Stimulated activated CD4-positive, alpha-beta T cell treated with anti-CD3 and anti-CD28 coated beads, TNF-alpha, amount 100 ng/mL, for 1 hour (primary cell): ENCODE data around the gene UPK2.

Source experiments
- DNase-seq, 3 donors: peaks; one replicate each; pipeline ENCODE4 v3.0.0-alpha.2; 2020; ENCODE audit warnings: low read depth in 3 of 3, low spot score in 1 of 3

Gene UPK2

DNA sequence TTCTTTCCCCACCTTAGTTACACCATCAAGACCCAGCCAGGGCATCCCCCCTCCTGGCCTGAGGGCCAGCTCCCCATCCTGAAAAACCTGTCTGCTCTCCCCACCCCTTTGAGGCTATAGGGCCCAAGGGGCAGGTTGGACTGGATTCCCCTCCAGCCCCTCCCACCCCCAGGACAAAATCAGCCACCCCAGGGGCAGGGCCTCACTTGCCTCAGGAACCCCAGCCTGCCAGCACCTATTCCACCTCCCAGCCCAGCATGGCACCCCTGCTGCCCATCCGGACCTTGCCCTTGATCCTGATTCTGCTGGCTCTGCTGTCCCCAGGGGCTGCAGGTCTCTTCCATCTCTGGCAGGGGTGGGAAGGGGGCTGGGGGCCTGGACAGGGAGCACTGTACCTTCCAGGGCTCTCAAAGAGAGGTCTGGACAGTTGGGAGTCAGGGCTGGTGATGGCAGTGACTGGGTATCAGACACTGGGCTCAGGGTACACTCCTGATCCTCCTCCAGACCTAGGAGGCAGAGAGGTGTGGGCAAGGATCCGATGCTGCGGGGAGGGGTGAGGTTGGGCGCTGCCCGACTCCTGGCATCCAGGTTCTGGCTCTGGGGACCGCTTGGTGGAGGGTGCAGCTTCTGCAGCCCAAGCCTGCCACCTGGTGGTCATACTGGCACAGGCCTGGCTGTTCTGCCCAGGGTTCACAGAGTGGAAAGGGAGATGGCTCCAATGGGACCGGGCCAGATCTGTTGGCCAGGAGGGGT, at the start of gene UPK2:
TSS of gene UPK2 (plus strand) at position 205 of the 753 bp plus-strand sequence. CDS start at position 258, 53 bp downstream.
- DNase-seq: peak; percentile 64 to 85 (median 80)

DNA sequence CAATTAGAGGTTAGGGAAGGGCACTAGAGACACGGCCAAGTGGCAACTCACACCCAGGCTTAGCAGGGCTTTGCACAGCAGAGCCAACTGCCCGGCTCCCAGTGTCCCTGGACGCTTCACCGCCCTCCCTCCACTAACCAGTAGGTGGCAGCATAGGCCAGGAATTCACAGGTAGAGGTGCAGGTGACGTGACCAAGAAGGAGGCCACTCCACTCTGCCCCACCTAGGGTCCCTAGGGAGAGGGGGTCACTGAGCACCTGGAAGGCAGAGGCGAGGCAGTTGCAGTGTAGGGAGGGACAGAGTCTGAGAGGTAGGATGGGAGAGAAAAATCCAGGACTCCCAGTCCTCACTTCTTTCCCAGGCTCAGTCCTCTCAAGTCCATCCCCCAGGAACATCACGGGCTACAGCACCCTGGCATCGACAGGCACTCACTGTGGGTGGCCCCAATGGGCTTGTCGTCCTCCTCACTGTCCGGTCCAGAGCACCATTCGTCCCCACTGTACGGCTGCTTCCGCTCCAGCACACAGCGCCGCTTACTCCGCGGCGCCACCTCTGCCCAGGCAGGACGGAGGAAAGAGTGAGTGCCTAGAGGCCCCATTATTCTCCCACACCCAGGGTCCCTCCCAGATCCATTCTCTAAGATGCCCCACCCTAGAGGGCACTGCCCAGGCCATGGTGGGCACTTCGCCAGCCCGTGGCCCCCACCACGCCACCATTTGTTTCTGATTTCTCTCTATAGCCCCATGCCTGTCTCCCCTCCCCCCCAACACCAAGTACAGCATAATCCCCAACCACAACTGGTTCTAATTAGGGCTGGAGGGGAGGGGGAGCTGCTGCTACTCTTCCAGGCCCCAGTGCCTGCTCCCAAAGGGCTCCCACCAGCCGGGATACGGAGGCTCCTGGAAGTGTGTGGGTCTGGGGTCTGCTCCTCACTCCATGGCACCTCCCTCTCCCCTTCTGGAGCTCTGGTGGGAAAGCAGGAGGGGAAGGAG, 48.8 kb upstream of the UPK2 start:
- DNase-seq: peak in 2 of 3 donors; percentile 79 to 81

DNA sequence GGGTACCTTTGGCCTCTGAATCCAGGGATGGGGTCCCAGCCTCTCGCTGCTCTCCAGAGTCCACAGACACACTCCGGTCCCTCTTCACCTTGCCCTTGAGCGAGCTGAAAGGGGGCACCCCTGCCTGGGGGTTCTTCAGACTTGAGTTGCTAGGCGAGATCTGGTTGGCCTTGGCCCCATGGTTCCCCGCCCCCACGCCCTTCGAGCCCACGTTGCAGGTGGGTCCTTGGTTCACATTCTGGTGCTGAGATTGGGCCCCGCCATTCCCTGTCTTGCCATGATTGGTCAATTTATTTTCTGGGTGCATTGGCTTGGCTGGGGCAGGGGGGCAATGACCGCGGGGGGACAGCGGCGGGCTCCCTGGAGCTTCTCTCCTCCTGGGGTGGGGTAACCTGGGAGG, 47.8 kb upstream of the UPK2 start:
- no peak for DNase-seq

DNA sequence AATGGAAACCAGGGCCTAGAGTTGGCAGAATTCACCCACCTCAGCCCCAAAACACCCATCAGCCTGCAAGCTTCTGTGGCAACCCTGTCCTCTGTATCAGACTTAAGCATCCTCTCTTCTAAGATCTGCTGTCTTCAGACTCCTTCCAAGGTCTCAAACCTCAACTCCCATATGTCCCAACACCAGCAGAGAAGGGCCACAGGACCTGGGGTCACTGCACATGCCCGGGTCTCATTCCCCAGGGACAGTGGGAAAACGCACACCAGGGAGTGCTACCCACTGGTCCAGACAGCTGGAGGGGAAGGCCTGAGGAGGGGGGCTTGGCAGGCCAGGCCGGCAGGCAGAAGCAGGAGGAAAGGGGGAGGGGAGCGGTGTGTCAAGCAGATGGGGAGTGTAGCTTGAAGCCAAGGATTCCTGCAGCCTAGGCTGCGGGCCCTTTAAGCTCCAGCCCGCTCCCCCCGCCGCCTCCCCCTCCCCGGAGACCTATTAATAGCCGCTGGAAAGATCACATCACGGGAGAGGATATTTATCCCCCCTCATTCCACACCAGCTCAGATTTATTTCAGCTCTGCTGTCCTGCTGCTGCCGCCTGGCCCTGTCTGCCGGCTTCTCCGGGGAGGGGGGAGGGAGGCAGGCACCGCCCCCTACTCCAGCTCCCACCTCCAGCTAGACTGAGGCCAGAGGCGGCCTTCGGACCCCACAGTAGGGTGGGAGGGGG, 47.0 kb upstream of the UPK2 start:
- no peak for DNase-seq

DNA sequence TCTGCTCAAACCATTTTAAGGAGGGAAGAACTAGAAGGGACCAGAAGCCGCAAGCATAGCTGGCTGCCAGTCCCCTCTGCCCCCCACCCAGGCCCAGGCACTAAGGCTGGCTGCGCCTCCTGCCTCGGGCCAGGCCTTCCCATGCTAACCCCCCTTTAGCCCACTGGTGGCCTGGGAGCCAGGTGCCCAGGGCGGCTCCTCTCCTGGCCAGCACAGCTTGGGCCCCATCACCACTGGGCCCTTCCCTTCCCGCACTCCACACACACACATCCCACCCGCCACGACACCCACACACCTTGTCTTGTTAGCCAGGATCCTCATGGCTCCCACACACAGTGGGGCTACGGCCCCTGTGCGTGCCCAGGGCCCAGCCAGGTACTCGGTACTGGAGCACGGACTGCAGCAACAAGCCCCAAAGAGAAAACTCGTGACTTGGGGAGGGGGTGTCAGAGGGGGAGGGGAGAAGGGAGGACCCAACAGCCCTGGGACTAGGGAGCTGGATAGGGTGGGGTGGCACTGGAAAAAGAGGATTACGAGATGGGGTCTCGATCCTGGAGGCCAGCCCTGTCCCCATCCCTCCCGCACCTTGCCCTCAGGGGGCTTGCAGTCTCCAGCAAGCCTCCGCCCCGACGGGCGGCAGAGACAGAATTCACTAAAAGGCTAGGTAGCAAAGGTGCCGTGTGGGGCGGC, 46.3 kb upstream of the UPK2 start:
- DNase-seq: no peak

DNA sequence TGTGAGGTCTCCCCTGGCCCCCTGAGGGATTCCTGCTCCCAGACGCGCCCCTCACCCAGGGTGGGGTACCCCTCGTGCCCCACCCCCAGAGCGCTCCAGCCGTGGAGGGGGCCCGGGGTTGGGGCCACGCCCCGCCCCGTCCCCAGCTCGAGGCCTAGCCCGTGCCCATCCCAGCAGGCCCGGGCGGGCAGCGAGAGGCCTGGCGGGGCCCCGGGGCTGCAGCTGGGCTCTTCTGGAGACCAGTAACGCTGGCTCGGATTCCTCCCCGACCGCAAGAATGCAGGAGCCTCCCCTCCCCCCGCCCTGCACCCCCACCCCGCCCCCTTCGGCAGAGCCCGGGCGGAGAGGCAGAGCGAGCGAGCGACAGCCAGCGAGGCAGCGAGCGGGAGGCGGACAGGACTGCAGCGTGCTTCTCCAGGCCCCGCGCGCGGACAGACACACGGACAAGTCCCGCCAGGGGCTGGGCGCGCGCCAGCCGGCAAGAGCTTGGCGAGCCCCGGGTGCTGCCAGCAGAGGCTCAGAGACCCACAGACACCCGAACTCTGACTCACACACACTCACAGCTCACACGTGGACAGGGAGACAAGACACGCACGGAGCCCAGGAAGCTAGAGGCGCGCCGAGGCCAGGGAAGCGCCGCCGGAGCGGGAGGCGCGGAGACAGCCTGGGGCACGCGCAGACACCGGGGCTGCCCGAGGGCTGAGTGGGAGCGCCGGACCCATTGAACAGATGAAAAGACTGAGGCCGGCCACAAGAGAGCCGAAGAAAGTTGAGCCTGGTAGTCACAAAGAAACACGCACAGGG, 45.6 kb upstream of the UPK2 start:
- DNase-seq: peak in 1 of 3 donors; percentile 48

DNA sequence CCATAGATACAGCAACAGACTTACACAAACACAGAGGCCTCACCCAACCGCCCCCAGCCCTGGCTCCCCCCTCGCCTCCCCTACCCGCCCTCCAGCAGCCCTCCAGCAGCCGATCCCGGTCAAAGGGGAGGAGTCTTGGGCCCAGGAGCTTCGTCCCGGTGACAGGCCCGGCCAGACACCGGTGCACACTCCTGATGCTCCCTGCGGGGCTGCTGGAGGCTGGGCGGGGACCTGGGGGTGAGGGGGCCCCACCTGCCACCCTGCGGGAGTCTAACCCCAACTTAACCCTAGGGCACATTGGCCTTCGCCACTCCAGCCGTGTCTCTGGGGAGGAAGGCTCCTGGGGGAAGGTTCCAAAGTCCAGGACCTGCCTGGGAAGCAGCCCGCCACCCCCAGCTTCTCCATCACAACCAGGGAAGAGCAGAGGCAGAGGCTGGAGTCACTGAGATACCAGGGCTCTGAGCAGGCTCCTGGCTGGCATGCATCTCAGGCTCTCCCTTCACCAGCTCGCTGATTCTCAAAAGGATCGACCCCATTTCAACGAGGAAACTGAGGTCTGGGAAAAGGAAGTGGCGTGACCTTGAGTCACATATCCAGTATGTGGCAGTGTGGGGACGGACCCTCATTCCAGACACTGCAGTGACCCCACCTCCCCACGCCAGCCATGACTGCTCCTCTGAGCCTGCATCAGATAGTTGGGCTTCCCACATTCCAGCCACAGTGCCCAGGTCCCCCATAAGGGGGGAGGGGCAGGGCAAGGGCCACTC, 44.8 kb upstream of the UPK2 start:
- no peak for DNase-seq

DNA sequence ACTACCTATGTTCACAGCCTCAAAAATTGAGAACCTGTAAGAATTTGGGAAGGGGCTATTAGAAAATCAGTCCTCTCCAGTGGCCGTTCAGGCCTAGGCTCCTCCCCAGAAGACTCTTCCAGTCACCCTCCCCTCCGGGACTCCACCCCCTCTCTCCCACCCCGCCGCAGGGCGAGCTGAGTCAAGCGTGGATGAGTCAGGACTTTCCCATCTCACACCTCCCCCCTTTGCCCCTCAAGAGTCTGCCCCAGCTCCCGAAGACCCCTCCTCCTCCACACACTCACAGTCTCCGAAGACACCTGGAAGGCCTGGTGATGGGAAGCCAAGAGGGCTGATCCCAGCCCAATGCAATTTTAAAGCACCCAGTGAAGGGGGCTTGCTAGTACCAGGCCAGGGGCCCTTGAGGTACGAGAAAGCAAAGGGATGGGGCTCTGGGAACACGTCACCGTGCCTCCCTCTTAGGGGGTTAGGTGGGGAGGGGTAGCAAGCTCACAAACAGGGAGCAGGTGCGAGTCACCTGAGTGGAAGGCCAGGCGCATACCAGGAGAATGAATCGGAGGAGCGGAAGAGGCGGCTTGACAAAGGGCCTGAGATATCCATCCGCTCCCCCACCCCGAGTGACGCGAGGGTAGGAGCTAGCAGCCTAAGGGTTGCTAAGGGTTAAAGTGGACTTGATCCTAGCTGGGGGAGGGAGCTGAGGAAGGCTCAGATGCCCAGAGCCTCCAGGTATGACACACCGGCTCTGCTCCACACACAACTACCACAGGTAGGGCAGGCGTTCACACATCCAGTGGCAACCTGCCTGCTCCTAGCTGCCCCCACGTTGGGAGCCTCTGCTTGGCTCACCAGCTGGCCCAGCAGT, 44.0 kb upstream of the UPK2 start:
- peak in 2 of 3 donors; percentile 57 to 58 for DNase-seq

DNA sequence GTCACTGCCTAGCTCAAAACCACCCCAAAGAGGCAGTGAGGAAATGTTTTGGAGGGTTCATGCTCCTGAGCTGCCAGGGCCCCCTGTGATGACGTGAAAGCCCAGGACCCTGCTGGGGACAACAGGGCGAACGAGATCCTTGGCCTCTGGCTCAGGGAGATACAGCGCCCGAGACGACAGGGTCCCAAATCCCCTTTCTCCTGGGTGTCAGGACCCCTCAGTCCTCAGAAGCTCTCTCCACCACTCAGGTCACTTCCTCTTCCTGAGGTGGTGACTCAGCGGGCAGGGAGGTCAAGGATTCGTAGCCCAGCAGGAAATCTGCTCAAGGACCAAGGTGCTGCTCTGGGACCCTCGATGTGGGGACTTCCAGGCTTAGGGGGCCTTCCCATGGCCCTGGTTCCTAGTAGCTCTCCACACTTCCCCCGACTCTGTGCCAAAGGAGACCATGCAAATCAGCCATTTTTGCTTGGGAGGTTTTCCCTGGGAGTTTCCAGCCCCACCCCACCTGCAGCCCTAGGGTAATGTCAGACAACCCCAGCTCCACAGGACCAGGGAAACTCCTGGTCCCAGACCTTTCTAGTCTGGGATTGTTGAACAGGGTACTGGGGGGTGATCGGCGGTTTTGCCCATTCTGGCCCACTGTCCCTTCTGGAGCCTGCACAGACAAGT, 43.2 kb upstream of the UPK2 start:
- DNase-seq: no peak

DNA sequence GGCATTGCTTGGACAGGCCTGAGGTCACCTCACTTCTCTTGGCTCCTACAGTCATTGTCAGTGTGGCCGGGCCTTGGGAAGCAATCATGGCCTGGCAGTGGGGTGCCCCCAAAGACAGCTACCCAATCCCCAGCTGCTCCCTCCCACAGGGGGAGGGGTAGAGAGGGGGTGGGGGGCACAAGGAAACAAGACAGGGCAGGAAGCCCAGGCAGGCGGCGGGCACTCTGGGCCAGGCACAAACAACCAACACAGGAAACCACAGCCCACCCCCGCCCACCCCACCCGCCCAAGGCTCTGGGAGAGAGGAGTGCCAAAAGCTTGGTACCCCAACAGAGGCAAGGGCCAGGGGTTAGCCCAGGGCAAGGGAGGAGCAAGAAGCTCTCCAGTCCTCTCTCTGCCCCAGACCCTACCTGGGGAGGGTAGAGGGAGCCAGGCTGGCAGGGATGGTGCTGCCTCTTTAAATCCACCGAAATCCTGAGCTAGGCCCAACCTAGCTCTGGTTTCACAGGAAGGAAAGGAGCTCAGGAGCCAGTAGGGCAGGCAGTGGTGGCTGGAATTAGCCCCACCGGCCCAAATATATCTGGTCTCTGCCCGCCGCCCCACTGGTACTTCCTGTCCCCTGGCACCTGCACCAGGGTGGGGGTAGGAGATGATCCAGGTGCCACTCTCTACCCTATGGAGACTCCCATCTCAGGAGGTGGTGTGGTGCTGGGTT, 42.5 kb upstream of the UPK2 start:
- DNase-seq: no peak

DNA sequence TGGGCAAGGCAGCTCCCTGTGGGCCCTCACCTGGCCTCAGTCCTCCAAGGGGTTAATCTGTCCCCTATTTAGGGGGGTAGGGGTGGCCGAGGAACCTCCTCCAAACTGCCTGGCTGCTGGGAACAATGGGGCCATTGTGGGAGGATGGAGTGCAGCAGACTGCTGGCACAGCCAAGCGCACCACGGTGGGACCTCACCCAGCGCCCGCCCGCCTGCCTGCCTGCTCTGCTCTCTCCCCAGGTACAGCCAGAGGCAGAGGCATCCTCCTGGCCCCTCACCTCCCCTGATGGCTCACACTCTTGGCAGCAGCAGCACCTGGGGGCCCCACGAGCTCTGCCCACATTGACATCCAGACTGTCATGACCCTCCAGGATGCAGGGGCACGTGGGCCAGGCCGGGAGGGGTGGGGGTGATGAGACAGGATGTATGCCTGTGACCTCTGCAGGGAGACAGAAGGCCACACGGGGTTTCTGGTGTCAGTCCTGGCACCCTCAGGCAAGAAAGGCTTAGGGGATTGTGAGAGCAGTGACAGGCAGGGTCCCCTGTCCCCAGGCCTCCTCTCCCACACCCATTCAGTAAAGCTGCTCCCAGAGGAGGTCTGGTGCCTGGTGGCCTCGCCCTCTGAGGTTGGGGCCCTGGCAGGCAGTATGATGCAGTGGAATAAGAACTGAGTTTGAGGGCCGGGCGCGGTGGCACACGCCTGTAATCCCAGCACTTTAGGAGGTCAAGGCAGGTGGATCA, 41.8 kb upstream of the UPK2 start:
- no peak for DNase-seq

DNA sequence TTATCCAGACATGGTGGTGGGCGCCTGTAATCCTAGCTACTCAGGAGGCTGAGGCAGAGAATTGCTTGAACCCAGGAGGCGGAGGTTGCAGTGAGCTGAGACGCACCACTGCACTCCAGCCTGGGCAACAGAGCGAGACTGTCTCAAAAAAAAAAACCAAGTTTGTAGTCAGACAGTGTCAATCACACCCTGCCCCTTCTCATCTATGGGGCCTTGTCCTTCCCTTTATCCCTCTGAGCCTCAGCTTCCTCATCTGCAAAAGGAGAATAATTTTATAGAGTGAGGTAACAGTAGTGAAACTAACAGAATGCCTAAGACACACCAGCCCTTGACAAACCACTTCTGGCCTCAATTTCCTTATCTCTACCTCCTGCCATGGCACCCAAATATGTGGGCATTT, 41.1 kb upstream of the UPK2 start:
- no peak for DNase-seq

DNA sequence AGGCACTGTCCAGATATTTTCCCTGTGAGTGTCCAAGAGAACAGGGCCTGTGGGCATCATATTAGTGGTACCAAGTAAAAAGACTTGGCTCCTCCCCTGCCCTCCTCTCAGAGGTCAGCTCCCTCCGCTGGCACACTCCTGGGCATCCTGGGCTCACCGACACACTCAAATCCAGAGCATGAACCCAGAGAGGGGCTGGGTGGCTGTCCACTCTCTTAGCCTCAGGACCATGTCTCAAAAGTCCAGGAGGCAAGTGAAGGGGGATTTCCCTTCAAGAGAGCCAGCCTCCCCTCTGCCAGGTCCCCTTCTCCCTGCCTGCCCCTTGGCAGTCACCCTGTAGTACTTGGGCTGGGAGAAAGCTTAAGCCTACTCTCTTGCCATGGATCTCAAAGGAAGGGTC, 40.7 kb upstream of the UPK2 start:
- DNase-seq: no peak

DNA sequence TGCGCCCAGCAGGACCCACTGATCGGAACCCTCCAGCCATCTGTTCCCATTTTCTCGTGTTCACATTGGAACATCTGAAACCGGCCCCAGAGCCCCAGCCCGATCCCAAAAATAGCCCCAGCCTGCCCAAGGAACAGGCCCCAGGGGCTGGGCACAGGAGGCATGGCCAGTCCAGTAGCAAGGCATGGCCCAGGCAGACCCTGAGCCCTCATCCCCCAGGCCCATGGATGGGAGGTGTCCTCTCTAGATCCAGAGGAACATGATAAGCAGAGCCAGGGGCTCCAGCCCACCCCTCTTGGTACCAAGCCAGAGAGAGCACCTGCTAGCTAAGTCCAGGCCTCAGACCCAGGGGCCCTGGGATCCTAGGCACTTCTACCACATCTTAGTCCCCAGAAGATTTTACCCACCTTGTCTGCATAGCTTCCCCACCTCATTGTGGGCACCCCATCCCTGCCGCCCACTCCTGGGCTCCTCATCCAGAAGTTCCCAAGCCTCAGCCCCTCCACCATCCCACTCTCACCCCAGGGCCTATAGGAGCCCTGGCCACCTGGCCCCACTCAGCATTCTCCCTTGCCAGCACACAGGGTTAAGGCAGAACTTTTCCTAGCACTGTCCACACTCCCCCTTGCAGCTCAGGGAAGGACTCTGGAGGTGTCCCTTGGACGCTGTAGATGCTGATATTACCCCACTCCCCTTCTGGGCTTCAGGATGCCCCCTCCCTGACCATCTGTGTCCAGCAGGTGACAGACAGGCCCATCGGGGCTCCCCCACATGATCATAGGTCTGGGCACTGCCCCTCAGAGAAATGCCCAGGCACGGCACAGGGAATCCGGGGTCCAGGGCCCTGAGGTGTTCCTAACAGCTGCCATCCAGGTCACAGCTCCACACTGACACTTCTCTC, 39.9 kb upstream of the UPK2 start:
- no peak for DNase-seq

DNA sequence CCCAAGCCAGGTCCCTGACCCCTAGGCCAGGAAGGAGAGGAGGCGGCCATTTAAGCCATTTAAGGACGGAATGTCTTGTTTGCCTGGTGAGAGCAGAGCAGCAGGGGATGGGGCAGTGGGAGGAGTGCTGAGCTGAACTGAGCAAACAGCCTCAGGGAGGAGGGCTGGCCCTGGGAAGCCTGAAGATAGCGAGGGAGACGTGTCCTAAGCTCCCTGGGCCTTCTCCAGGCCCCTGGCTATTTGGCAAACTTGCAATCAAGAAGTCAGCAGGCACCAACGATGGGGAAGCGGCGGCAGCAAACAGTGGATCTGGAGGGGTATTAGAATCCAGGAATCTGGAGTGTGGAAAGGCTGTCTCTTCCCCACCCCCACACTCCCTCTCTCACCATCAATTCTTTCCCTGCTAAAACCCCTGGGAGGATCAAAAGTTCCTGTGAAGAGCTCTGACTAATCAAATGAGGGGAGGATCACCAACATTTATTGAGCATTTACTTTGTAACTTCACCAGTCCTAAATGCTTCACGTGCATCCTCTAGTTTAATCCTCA, 39.2 kb upstream of the UPK2 start:
- no peak for DNase-seq
